ENCODE data around the gene SERPINB12. TPM values are rescaled to one million over a fixed set of nuclear protein-coding genes. Genes with fewer than 3 reads are reported as not detected.

Gene SERPINB12
- total and polyA plus RNA-seq, 2 of the 13 experiments (the other 11 are each of a cell fraction or from before 2014, with no cell fraction given): not detected

GRCh38 chr18:63514888-63515678 is 27.1 kb upstream of the SERPINB12 start:
- ATAC-seq: no peak; the same call in 2 of the 3 replicates
- ChIA-PET POLR2A (no interaction called here), CTCF (ENCODE audit: low intra/inter-chr PET ratio, low total read pairs) (no interaction called here)
- no peak overlapping the region for H3K27ac ChIP-seq (ENCODE audit: extremely low read length, insufficient read depth, low read length)
- in situ Hi-C loops (cut with HindIII; ENCODE audit: extremely low pct_ligation_motif_present, low pct_unique_long_range_greater_than_20kb) (loop anchor here (5.0 kb wide), 1 partner anchor 67 kb away; no protein-coding TSS in a partner anchor), intact Hi-C loops (cut with micrococcal nuclease; ENCODE audit: unreplicated experiment) (no loop called here)
- DNase-seq (ENCODE audit: low spot score): no peak
- no peaks in the 10 kb centered on the region for H3K36me3 ChIP-seq (replicated peaks in 1 of 2; ENCODE audit: control insufficient read depth in 1 of 2, insufficient read depth in 2 of 2, low read length in 2 of 2)
- H3K4me1 ChIP-seq (ENCODE audit: insufficient read depth, low read length): no peaks in the 10 kb centered on the region
- no peak overlapping the region for H2AFZ ChIP-seq (ENCODE audit: low read length)
- BruUV-seq (replicated peaks): no TSS peak
- no peaks in the 10 kb centered on the region for H3K79me2 ChIP-seq (ENCODE audit: insufficient read depth, low read length)
- no peak for TF ChIP-seq ZNF777 (CRISPR knock-in tag; IDR thresholded peaks at IDR 0.05)
- no peak for TF ChIP-seq SP5 (CRISPR knock-in tag; IDR thresholded peaks at IDR 0.05; ENCODE audit: borderline replicate concordance, low read depth)
- H4K20me1 ChIP-seq (ENCODE audit: insufficient read depth, low read length): no peaks in the 10 kb centered on the region
- no peaks in the 10 kb centered on the region for H3K9me3 ChIP-seq (ENCODE audit: low read length)
- no peak for FAIRE-seq
- H3K9ac ChIP-seq (ENCODE audit: insufficient read depth, low read depth, low read length): no peak overlapping the region
- WGBS (ENCODE audit: low lambda C conversion rate): 25% methylated on average over 9 of the region's 9 CpGs
- H3K4me2 ChIP-seq (ENCODE audit: low read depth, low read length): no peak overlapping the region
- peaks cover 0 to 11% of the 10 kb centered on the region in 2 experiments; a peak in 3 of 5 replicates for H3K27me3 ChIP-seq (ENCODE audit: control insufficient read depth in 1 of 2, insufficient read depth in 2 of 2, low read length in 2 of 2)
- H3K4me3 ChIP-seq (replicated peaks in 1 of 3; ENCODE audit: insufficient read depth in 1 of 3, low read depth in 2 of 3, low read length in 3 of 3): no peak overlapping the region

DNA sequence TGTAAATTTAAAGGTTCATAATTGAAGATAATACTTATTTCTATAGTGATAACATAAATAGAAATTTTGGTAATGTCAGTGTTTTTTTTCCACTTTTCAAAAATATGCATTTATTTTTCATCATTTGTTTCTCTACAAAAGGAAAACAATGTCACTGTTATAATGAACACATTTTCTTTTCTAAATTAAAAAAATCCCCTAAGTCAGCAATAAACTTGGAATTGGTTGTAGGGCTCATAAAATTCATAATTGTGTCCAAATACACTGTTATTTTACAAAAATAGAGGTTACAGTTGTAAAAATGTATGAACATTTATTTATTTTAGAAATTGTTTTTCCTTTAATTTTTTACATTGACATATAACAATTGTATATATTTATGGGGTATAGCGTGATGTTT is 26.4 kb upstream of the SERPINB12 start:
- in situ Hi-C loops (cut with HindIII; ENCODE audit: extremely low pct_ligation_motif_present, low pct_unique_long_range_greater_than_20kb) (loop anchor here (5.0 kb wide), 1 partner anchor 66 kb away; no protein-coding TSS in a partner anchor), intact Hi-C loops (cut with micrococcal nuclease; ENCODE audit: unreplicated experiment) (no loop called here)
- 0% methylated on average over 1 of the region's 1 CpG for WGBS (ENCODE audit: low lambda C conversion rate)
- Histone ChIP-seq H4K20me1 (ENCODE audit: insufficient read depth, low read length) (no peaks in the 10 kb centered on the region), H3K27me3 (ENCODE audit: control insufficient read depth in 1 of 2, insufficient read depth in 2 of 2, low read length in 2 of 2) (peaks cover 0 to 11% of the 10 kb centered on the region in 2 experiments; a peak in 3 of 5 replicates), H3K79me2 (ENCODE audit: insufficient read depth, low read length) (no peaks in the 10 kb centered on the region), H3K9ac (ENCODE audit: insufficient read depth, low read depth, low read length) (no peak overlapping the region), H3K36me3 (replicated peaks in 1 of 2; ENCODE audit: control insufficient read depth in 1 of 2, insufficient read depth in 2 of 2, low read length in 2 of 2) (no peaks in the 10 kb centered on the region), H2AFZ (ENCODE audit: low read length) (no peak overlapping the region), H3K4me3 (replicated peaks in 1 of 3; ENCODE audit: insufficient read depth in 1 of 3, low read depth in 2 of 3, low read length in 3 of 3) (no peak overlapping the region), H3K9me3 (ENCODE audit: low read length) (no peaks in the 10 kb centered on the region), H3K27ac (ENCODE audit: extremely low read length, insufficient read depth, low read length) (no peak overlapping the region), H3K4me2 (ENCODE audit: low read depth, low read length) (no peak overlapping the region), H3K4me1 (ENCODE audit: insufficient read depth, low read length) (no peaks in the 10 kb centered on the region)
- FAIRE-seq (no peak), ATAC-seq (no peak), DNase-seq (ENCODE audit: low spot score) (no peak)
- TF ChIP-seq ZNF234 (CRISPR knock-in tag; conservative IDR thresholded peaks at IDR 0.05) (no peak), HDAC2 (CRISPR knock-in tag; IDR thresholded peaks at IDR 0.05) (no peak), PLRG1 (conservative IDR thresholded peaks at IDR 0.05) (no peak), MAFK (conservative IDR thresholded peaks at IDR 0.05 in 1 of 2, IDR thresholded peaks at IDR 0.05 in 1 of 2; ENCODE audit: low read length in 2 of 2) (peak; percentile 70 to 88), ZNF678 (CRISPR knock-in tag; IDR thresholded peaks at IDR 0.05) (no peak), MAFF (IDR thresholded peaks at IDR 0.05; ENCODE audit: low read depth, low read length) (peak; percentile 78)
- TF ChIP-seq, protein P1, sequence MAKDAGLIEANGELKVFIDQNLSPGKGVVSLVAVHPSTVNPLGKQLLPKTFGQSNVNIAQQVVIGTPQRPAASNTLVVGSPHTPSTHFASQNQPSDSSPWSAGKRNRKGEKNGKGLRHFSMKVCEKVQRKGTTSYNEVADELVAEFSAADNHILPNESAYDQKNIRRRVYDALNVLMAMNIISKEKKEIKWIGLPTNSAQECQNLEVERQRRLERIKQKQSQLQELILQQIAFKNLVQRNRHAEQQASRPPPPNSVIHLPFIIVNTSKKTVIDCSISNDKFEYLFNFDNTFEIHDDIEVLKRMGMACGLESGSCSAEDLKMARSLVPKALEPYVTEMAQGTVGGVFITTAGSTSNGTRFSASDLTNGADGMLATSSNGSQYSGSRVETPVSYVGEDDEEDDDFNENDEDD (CRISPR knock-in tag; IDR thresholded peaks at IDR 0.05; ENCODE audit: borderline replicate concordance): no peak
- TF ChIP-seq, protein P2, sequence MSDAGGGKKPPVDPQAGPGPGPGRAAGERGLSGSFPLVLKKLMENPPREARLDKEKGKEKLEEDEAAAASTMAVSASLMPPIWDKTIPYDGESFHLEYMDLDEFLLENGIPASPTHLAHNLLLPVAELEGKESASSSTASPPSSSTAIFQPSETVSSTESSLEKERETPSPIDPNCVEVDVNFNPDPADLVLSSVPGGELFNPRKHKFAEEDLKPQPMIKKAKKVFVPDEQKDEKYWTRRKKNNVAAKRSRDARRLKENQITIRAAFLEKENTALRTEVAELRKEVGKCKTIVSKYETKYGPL (CRISPR knock-in tag; IDR thresholded peaks at IDR 0.05): no peak
- TF ChIP-seq, protein P3, sequence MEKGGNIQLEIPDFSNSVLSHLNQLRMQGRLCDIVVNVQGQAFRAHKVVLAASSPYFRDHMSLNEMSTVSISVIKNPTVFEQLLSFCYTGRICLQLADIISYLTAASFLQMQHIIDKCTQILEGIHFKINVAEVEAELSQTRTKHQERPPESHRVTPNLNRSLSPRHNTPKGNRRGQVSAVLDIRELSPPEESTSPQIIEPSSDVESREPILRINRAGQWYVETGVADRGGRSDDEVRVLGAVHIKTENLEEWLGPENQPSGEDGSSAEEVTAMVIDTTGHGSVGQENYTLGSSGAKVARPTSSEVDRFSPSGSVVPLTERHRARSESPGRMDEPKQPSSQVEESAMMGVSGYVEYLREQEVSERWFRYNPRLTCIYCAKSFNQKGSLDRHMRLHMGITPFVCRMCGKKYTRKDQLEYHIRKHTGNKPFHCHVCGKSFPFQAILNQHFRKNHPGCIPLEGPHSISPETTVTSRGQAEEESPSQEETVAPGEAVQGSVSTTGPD (CRISPR knock-in tag; IDR thresholded peaks at IDR 0.05): no peak
- ChIA-PET POLR2A (no interaction called here), CTCF (ENCODE audit: low intra/inter-chr PET ratio, low total read pairs) (no interaction called here)
- no TSS peak for BruUV-seq (replicated peaks)

All from HepG2 (cell line).